Tongue (tissue), 2 donors: ENCODE data around the gene LTBP3. TPM values are rescaled to one million over a fixed set of nuclear protein-coding genes. Genes with fewer than 3 reads are reported as not detected.
"Not testable (repeated sequence)": the region's sequence is repeated elsewhere in the genome, so short reads cannot be mapped to it uniquely, and the experiment has no call there.

Experiments
- DNase-seq: peaks from one replicate; pipeline ENCODE4 v3.0.0-alpha.2; 2015
- total RNA-seq: library from RNA; depleted of rRNA; stranded (reverse); fragments of >200 nt; gene quantifications from one replicate; pipeline ENCODE4 v1.2.3, GENCODE V29; 2014

Gene LTBP3
- total RNA-seq, 1 donor from 2014 or later: 116 TPM

- no peak for DNase-seq
Measured at GRCh38 chr11:65536412-65537295, 21.5 kb downstream of the LTBP3 start.

- no peak for DNase-seq
Measured at GRCh38 chr11:65535102-65535501, 23.1 kb downstream of the LTBP3 start.

- no peak for DNase-seq
Measured at GRCh38 chr11:65532388-65533064, 25.6 kb downstream of the LTBP3 start.

- no peak for DNase-seq
Measured at GRCh38 chr11:65530157-65530496, 28.0 kb downstream of the LTBP3 start.

- DNase-seq: no peak
Measured at GRCh38 chr11:65529475-65530156, 28.5 kb downstream of the LTBP3 start.

- DNase-seq: no peak
Measured at GRCh38 chr11:65528819-65529350, 29.3 kb downstream of the LTBP3 start.

GRCh38 chr11:65526744-65527143 is 31.4 kb downstream of the LTBP3 start:
- DNase-seq: no peak

- DNase-seq: no peak
Measured at GRCh38 chr11:65525546-65526480, 32.3 kb downstream of the LTBP3 start.

GRCh38 chr11:65524741-65525545 is 33.2 kb downstream of the LTBP3 start, which contains the start of gene SCYL1:
Gene SCYL1 (plus strand): TSS chr11:65525083. CDS start chr11:65525154, 71 bp downstream.
- DNase-seq: peak; percentile 90

GRCh38 chr11:65524014-65524740 is 34.0 kb downstream of the LTBP3 start:
- DNase-seq: no peak

- DNase-seq: not testable (repeated sequence)
Measured at GRCh38 chr11:65523631-65523968, 34.6 kb downstream of the LTBP3 start.

GRCh38 chr11:65522718-65523630 is 35.2 kb downstream of the LTBP3 start:
- peak; percentile 33 for DNase-seq

GRCh38 chr11:65521777-65522521 is 36.2 kb downstream of the LTBP3 start:
- not testable (repeated sequence) for DNase-seq

GRCh38 chr11:65518941-65519549 is 39.1 kb downstream of the LTBP3 start:
- DNase-seq: not testable (repeated sequence)

- no peak for DNase-seq
Measured at GRCh38 chr11:65516135-65516968, 41.8 kb downstream of the LTBP3 start.

- DNase-seq: not testable (repeated sequence)
Measured at GRCh38 chr11:65512311-65512710, 45.8 kb downstream of the LTBP3 start.
